ENCODE measurements around the gene SLC9A9.

SLC9A9 gene

GRCh38 chr3:143718463-143718862, 129.8 kb downstream of the SLC9A9 start:
- TF ChIP-seq CTCF (IDR thresholded peaks at IDR 0.05; ENCODE audit: low read depth, low read length) (no peak), MYC (IDR thresholded peaks at IDR 0.05; ENCODE audit: low read depth, low read length) (no peak), POLR2A (IDR thresholded peaks at IDR 0.05; ENCODE audit: extremely low read depth, insufficient read length) (no peak)
- TF ChIP-seq, protein P1, sequence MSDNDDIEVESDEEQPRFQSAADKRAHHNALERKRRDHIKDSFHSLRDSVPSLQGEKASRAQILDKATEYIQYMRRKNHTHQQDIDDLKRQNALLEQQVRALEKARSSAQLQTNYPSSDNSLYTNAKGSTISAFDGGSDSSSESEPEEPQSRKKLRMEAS (IDR thresholded peaks at IDR 0.05; ENCODE audit: low read depth, low read length), result no peak
- DNase-seq (ENCODE audit: low read depth), result no peak
- no peak overlapping the region for H3K4me3 ChIP-seq (ENCODE audit: low read depth, low read length)

DNA sequence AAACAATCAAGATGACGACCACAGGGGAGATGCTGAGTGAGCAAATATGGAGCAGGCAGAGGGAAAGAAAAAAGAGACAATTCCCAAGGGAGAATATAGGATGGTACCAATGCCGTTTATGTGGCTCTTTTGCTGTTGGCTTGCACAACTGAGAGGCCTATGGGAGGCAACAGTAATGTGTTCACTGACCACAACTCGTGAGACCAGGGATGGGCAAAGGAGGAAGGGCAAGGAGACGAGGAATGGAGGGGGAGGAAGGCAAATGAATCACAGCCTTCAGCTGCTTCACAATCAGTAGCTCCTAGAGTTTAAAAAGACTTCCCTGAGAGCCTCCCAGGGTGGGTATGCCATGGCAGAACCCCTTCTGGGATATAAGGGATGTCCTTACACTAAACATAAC, 131.5 kb downstream of the SLC9A9 start:
- no peak overlapping the region for H3K4me3 ChIP-seq (ENCODE audit: low read depth, low read length)
- DNase-seq (ENCODE audit: low read depth), result peak; percentile 1
- no peak for TF ChIP-seq MYC (IDR thresholded peaks at IDR 0.05; ENCODE audit: low read depth, low read length)
- TF ChIP-seq CTCF (IDR thresholded peaks at IDR 0.05; ENCODE audit: low read depth, low read length), result no peak
- no peak for TF ChIP-seq POLR2A (IDR thresholded peaks at IDR 0.05; ENCODE audit: extremely low read depth, insufficient read length)
- TF ChIP-seq, protein P1 (IDR thresholded peaks at IDR 0.05; ENCODE audit: low read depth, low read length), result no peak

DNA sequence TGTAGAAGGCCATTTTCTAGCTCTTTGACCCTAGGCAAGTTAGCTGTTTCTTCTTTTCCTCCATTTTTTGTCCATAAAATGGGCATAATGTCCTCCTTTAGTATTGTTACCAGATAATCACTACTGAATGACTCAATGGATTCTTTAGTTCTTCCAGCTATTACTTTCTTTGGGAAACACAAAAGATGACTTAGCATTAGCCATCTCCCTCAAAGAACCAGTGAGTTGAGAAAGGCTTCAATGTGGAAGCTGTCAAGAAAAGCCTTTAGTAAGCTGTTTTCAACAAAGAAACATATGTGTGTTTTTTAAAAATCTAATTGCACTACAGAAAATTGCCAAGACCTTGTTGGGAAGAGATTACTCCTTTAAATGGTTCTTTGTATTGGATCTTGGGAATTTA, 135.7 kb downstream of the SLC9A9 start:
- no peak for DNase-seq (ENCODE audit: low read depth)
- no peak for TF ChIP-seq MYC (IDR thresholded peaks at IDR 0.05; ENCODE audit: low read depth, low read length)
- no peak for TF ChIP-seq CTCF (IDR thresholded peaks at IDR 0.05; ENCODE audit: low read depth, low read length)
- TF ChIP-seq, protein P1 (IDR thresholded peaks at IDR 0.05; ENCODE audit: low read depth, low read length), result no peak
- TF ChIP-seq POLR2A (IDR thresholded peaks at IDR 0.05; ENCODE audit: extremely low read depth, insufficient read length), result no peak
- no peak overlapping the region for H3K4me3 ChIP-seq (ENCODE audit: low read depth, low read length)

- no peak overlapping the region for H3K4me3 ChIP-seq (ENCODE audit: low read depth, low read length)
- DNase-seq (ENCODE audit: low read depth), result no peak
- TF ChIP-seq, protein P1 (IDR thresholded peaks at IDR 0.05; ENCODE audit: low read depth, low read length), result no peak
- no peak for TF ChIP-seq MYC (IDR thresholded peaks at IDR 0.05; ENCODE audit: low read depth, low read length)
These were observed 140.4 kb downstream of the SLC9A9 start for GRCh38 chr3:143707848-143708247.

GRCh38 chr3:143700431-143700975, 147.8 kb downstream of the SLC9A9 start:
- TF ChIP-seq, protein P1 (IDR thresholded peaks at IDR 0.05; ENCODE audit: low read depth, low read length), result no peak
- TF ChIP-seq CTCF (IDR thresholded peaks at IDR 0.05; ENCODE audit: low read depth, low read length) (no peak), POLR2A (IDR thresholded peaks at IDR 0.05; ENCODE audit: extremely low read depth, insufficient read length) (no peak), MYC (IDR thresholded peaks at IDR 0.05; ENCODE audit: low read depth, low read length) (no peak)
- no peak overlapping the region for H3K4me3 ChIP-seq (ENCODE audit: low read depth, low read length)
- DNase-seq (ENCODE audit: low read depth), result no peak

- no peak overlapping the region for H3K4me3 ChIP-seq (ENCODE audit: low read depth, low read length)
- DNase-seq (ENCODE audit: low read depth), result no peak
- TF ChIP-seq MYC (IDR thresholded peaks at IDR 0.05; ENCODE audit: low read depth, low read length) (no peak), CTCF (IDR thresholded peaks at IDR 0.05; ENCODE audit: low read depth, low read length) (no peak)
These were observed 148.8 kb downstream of the SLC9A9 start for GRCh38 chr3:143699424-143699823.

Measured in NB4 (cell line).